NCI-H2227 treated with DMSO at 0.1 percent for 48 hours (cell line): ENCODE measurements around the gene PHF8.

Source experiments
- DNase-seq: peaks from one replicate; lab custom pipeline; 2025; lab: John Stamatoyannopoulos, UW

The PHF8 gene

GRCh38 chrX:54012830-54013500, 31.3 kb downstream of the PHF8 start:
- DNase-seq, result no peak

GRCh38 chrX:54007682-54008081, 36.6 kb downstream of the PHF8 start:
- DNase-seq, result no peak

- DNase-seq, result no peak
Observed at GRCh38 chrX:53997724-53998123, 46.5 kb downstream of the PHF8 start.

- no peak for DNase-seq
Observed at GRCh38 chrX:53992589-53992988, 51.7 kb downstream of the PHF8 start.

- DNase-seq, result peak; percentile 6
Observed at GRCh38 chrX:53990171-53990570, 54.1 kb downstream of the PHF8 start.

- no peak for DNase-seq
Observed at GRCh38 chrX:53984895-53985294, 59.4 kb downstream of the PHF8 start.

- DNase-seq, result no peak
Observed at GRCh38 chrX:53974529-53974928, 69.7 kb downstream of the PHF8 start.

GRCh38 chrX:53969540-53969939, 74.7 kb downstream of the PHF8 start:
- no peak for DNase-seq

- no peak for DNase-seq
Observed at GRCh38 chrX:53950130-53950733, 94.0 kb downstream of the PHF8 start.

GRCh38 chrX:53940180-53940579, 104.1 kb downstream of the PHF8 start:
- DNase-seq, result no peak

- no peak for DNase-seq
Observed at GRCh38 chrX:53939127-53939526, 105.1 kb downstream of the PHF8 start.

GRCh38 chrX:53930515-53931380, 113.5 kb downstream of the PHF8 start:
- no peak for DNase-seq

GRCh38 chrX:53926030-53926429, 118.2 kb downstream of the PHF8 start:
- no peak for DNase-seq

GRCh38 chrX:53918702-53919101, 125.6 kb downstream of the PHF8 start:
- DNase-seq, result no peak

GRCh38 chrX:53900623-53901022, 143.7 kb downstream of the PHF8 start:
- DNase-seq, result no peak

GRCh38 chrX:53895270-53895669, 149.0 kb downstream of the PHF8 start:
- DNase-seq, result no peak
